Iris pigment epithelial cell (primary cell): ENCODE data around the gene SIRT3.

Experiments used
- DNase-seq: peaks from one replicate; pipeline ENCODE4 v3.0.0-alpha.2; 2011; ENCODE audit warnings: low read depth

Gene SIRT3

DNA sequence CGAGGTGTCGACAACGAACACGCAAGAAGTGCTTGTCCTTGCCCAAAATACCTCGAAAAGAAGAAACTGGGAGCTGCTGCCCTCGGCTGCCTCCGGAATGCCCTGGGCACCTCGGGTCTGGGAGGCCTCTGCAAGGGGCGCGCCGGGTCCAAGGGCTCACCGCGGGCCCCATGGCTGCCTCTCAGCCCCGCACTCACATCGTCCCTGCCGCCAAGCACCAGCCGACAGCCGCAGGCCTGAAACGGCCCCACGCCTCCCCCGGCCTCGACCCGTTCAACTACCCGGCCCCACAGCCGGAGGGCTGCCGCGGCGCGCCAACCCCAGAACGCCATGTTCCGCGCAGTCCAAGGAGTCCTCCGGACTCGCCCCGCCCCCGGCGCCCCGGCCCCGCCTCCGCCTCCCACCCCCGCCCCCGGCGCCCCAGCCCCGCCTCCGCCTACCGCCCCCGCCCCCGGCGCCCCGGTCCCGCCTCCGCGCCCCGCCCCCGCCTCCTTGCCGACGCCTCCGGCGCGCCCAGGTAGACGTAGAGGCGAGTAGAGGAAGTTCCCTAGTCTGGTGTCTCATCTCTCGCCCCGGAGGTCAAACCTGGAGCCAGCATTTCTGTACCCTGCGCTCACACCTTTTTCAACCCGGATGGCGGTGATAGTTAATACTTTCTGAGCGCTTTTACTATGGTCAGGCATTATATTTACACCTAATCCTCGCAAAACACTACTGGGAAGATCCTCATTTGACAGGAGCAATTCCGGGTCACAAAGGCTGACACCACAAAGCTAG lies at the start of gene SIRT3:
Gene SIRT3, minus strand, starts transcription at position 346 of the 777 bp plus-strand sequence. Its CDS starts 14 bp downstream, at position 332.
- DNase-seq: peak; percentile 79

DNA sequence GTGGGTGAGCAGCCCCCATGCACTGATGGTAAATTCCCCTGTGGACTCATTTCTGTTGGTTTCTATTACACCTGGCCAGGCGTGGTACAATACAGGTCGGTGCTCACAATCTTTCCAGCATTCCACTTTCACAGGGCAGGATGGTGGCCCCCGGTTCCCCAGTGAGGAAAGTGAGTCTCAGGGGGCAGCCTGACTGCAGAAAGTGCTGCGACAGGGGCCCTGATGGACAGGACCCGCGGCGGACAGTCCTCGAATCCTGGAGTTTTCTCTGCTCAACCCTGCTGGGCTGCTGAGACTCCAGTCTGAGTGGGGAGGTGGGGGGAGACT lies 49.7 kb upstream of the SIRT3 start:
- no peak for DNase-seq

DNA sequence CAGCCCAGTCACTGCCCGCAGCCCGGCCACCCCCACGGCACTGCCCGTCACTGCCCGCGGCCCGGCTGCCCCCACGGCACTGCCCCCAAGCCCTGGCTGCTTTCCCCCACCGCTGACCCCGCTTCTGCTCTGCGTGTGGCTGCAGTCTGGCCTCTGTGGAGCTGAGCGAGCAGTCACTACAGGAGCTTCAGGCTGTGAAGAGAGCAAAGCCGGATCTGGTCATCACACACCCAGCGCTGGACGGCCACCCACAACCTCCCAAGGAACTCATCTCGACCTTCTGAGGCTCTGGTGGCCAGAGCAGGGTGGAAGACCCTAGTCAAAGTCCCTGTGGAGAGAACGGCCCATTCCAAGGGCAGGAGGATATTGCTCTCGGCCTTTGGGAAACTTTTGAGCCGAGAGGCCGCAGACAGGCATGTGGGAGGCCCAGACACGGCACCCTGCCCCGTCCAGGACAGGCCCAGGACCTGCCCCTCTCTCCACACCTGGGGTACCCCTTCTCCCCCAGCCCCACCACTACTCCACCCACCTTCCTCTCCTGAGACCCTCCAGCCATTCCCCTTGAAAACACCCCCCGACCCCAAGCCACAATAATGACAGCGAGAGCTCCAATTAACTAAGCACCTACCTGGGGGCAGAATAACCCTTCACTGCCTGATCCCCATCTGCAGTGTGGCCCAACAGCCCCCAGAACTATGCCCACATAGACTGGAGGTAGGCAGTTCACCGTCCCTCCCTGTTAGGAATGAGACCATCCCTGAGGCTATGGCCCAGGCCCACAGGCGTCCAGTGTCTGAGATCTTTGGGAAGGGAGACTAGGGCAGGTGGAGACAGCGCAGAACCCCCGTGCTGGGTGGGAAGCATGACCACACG lies 49.1 kb upstream of the SIRT3 start:
- no peak for DNase-seq

DNA sequence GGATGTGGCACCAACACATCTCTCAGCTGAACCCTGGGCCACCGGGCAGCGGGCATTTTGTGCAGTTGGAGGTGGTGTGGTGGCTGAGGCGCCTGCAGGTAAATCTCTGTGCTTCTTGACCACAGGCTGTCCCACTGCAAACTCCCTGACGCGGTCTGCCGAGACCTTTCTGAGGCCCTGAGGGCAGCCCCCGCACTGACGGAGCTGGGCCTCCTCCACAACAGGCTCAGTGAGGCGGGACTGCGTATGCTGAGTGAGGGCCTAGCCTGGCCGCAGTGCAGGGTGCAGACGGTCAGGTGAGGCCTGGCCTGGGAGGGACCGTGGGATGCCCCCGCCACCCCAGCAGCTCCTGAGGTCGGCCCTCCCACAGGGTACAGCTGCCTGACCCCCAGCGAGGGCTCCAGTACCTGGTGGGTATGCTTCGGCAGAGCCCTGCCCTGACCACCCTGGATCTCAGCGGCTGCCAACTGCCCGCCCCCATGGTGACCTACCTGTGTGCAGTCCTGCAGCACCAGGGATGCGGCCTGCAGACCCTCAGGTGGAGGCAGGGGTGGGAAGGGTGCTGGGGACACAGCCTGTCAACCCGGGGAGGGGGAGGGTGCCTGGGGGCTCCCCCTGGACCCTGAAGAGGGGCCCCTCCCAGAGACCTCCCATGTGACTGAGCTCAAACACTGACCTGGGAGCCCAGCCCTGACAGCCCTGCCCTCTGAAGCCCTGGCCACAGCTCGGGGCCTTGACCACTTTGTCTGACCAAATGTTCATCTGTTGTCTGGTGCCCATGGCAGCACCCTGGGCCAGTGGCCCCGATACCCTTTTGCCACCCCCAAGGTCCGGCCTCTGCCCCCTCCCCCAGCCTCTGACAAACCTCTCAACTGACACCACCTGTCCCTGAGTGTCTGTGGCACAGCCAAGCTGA lies 48.2 kb upstream of the SIRT3 start:
- no peak for DNase-seq

DNA sequence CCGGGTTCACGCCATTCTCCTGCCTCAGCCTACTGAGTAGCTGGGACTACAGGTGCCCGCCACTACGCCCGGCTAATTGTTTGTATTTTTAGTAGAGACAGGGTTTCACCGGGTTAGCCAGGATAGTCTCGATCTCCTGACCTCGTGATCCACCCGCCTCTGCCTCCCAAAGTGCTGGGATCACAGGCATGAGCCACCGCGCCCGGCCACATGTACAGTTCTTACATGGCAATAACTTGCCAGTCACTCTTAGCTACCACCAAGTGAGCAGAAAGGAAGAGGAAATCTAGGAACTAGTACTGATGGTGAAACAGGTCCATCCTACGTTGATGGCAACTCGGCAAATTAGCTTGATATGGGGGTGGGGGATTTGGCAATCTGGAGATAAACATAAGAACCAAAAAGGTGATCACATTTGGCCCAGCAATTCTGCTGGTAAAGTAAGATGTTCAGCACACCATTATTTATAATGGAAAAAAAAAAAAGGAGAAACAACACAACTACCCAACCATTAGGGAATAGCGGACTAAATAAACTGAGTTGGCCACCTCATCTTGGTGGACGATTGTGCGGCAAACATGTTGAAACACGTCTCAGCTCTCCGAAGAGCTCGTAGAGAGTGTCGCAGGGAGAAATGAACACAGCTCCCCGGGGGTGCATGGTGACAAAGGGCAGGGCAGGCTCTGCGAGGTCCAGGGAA lies 47.4 kb upstream of the SIRT3 start:
- no peak for DNase-seq

DNA sequence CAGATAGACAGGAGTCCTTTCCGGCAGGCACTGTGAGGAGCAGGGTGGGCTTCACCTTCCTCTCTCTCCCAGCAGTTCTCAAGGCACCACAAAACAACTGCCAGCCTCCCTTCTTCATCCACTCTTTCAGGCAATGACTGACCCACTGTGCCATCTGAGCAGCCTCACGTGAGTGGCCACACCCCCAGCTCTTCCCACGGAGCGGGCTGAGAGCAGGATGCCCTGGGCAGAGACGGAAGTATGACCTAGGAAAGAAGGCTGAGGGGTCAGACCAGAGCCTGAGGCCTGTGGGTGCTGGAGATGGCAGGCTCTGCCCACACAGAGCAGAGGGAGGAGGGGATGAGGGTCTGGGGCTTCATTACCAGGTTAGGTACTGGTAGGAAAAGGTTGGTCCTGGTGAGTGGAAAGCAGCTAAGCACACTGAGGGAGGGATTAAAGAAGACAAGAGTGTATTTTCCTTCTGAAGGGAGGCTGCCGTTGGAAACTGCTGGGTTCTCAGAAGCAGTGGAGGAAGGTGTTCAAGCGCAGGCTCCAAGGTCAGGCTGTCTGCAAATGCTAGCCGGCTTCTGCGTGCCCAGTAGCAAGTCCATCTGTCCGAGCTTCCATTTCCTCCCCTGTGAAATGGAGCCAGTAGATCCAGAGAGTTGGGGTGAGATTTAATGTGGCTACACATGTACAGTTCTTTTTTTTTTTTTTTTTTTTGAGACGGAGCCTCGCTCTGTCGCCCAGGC lies 46.7 kb upstream of the SIRT3 start:
- no peak for DNase-seq

DNA sequence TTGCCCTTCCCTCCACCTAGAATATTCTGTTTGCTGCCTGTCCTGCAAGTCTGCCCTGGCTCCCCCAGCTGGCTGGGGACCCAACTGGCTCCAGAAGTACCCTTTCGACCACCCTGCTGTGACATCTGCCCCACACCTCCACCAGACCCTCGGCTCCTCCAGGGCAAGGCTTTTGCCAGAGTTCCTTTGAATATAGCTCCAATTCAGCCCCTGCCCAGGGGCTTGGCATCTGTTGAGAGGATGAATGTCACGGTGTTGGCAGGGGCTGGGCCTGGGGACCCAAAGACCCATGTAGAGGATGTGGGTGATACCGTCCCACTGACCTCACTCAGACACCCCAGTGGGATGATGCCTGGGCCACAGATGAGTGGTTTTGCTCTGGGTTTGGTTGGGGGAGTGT lies 46.0 kb upstream of the SIRT3 start:
- no peak for DNase-seq

DNA sequence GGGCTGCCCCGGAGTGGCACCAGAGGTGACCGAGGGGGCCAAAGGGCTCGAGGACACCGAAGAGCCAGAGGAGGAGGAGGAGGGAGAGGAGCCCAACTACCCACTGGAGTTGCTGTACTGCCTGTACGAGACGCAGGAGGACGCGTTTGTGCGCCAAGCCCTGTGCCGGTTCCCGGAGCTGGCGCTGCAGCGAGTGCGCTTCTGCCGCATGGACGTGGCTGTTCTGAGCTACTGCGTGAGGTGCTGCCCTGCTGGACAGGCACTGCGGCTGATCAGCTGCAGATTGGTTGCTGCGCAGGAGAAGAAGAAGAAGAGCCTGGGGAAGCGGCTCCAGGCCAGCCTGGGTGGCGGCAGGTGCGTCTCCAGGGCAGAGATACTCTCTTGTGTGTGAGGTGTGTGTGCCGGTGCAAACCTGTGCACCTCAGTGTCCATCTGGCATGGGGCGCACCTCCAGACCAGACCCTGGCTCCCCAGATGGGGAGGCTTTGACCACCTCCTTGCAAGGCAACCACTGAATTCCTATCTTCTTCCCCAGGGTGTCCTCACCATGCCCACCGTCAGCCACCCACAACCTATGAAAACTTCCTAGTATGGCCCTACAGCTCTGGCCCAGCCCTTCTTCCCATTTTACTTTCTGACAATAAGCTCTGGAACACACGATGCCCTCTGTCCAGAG lies 45.5 kb upstream of the SIRT3 start:
- no peak for DNase-seq

DNA sequence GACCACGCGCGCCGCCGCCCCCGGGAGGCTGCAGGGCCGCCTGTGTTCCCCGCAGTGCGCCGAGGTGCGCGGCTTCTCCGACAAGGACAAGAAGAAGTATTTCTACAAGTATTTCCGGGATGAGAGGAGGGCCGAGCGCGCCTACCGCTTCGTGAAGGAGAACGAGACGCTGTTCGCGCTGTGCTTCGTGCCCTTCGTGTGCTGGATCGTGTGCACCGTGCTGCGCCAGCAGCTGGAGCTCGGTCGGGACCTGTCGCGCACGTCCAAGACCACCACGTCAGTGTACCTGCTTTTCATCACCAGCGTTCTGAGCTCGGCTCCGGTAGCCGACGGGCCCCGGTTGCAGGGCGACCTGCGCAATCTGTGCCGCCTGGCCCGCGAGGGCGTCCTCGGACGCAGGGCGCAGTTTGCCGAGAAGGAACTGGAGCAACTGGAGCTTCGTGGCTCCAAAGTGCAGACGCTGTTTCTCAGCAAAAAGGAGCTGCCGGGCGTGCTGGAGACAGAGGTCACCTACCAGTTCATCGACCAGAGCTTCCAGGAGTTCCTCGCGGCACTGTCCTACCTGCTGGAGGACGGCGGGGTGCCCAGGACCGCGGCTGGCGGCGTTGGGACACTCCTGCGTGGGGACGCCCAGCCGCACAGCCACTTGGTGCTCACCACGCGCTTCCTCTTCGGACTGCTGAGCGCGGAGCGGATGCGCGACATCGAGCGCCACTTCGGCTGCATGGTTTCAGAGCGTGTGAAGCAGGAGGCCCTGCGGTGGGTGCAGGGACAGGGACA lies 44.8 kb upstream of the SIRT3 start:
- no peak for DNase-seq

DNA sequence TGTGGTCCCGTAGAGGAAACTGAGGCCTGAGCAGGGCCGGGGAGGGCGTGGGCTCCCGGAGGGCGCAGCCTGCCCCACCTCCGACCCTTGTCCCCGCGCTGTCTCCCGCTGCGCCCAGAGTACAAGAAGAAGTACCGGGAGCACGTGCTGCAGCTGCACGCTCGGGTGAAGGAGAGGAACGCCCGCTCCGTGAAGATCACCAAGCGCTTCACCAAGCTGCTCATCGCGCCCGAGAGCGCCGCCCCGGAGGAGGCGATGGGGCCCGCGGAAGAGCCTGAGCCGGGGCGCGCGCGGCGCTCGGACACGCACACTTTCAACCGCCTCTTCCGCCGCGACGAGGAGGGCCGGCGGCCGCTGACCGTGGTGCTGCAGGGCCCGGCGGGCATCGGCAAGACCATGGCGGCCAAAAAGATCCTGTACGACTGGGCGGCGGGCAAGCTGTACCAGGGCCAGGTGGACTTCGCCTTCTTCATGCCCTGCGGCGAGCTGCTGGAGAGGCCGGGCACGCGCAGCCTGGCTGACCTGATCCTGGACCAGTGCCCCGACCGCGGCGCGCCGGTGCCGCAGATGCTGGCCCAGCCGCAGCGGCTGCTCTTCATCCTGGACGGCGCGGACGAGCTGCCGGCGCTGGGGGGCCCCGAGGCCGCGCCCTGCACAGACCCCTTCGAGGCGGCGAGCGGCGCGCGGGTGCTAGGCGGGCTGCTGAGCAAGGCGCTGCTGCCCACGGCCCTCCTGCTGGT lies 44.0 kb upstream of the SIRT3 start:
- peak; percentile 46 for DNase-seq

DNA sequence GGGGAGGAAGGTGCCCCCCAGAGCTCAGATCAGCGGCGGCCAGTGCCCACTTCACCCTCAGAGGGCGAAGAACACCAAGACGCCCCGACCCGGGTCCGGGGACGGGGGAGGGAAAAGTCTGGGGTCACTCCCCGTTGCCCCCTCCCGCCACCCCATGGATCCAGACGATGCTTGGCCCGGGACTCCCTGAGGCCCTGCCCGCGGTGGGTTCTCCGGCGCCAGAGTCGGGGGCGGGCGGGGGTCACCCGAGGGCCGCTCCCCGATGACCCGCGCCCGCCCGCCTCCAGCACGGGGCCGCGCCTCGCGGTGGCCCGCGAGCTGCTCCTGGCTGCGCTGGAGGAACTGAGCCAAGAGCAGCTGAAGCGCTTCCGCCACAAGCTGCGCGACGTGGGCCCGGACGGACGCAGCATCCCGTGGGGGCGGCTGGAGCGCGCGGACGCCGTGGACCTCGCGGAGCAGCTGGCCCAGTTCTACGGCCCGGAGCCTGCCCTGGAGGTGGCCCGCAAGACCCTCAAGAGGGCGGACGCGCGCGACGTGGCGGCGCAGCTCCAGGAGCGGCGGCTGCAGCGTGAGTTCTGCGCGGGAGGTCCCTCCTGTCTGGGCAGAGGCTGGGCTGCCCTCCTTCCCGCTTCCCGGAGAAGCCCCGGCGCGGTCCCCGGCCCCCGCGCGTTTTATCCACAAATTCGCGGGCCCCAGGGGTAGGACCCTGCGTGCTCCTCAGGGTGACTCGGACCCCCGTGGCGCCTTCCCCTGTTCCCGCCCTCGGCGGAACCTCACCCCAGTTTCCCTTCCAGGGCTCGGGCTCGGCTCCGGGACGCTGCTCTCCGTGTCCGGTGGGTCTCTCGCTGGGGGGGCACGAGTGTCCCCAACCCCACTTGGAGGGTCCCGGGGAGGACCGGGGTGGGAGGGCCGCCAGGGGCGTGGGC lies 43.2 kb upstream of the SIRT3 start:
- no peak for DNase-seq

DNA sequence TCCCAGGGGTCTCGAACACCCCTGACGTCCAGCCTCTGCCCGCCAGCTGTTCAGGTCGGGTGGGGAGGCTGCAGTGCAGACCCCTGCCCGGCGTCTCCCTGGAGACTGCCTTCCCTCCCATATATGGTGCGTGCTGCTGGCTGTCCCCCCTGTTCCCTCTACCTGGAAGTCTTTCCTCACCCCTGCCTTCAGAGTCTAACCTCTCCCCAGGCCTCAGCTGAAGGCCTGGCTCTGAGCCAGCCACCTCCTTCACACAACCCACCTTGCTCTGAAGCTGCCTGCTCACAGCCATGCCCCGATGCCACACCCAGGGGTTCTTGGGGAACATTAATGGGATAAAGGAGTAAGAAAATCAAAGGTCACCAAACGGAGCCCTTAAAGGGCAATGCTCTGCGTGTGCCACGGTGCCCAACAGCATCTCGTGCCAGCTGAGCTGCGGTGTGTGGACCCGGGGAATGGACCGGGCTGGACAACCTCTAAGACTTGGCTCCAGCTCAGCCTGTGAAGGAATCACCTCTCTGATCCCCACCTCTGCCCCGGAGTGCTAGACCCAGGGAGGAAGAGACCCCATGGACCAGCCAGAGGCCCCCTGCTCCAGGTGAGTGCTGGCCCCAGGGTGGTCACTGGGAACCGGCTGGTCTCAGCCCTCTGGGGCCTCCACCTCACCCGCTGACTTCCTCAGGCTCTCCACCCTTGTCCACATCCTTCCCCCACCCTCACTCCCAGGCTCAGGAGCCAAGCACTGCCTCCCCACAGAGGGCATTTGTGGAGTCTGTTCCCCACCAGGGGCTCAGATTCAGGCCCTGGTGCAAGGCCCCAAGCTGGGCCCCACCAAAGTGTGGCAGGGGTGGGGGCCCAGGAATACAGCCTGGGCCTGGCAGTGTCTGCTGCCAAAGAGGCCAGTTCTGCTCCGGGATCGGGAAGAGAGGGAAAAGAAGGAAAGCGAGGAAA lies 42.1 kb upstream of the SIRT3 start, which contains the start of gene NLRP6:
Gene NLRP6, plus strand, starts transcription at position 407 of the 951 bp plus-strand sequence. Its CDS starts 163 bp downstream, at position 570.
- DNase-seq: no peak

DNA sequence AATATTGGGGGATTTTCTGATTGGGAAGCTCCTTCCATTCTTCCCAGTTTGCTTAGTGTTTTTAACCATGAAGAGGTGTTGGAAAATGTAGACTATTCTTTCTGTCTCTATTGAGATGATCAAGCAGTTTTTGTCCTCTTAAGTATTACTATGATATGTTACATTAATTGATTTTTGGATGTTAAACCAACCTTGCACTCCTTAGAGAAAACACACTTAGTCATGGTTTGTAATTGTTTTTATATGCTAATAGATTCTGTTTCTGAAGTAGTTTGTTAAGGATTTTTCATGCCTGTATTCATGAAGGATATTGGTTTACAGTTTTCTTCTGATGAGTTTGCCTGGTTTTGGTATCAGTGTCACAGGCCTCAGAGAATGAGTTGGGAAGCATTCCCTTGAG lies 40.1 kb upstream of the SIRT3 start:
- no peak for DNase-seq

DNA sequence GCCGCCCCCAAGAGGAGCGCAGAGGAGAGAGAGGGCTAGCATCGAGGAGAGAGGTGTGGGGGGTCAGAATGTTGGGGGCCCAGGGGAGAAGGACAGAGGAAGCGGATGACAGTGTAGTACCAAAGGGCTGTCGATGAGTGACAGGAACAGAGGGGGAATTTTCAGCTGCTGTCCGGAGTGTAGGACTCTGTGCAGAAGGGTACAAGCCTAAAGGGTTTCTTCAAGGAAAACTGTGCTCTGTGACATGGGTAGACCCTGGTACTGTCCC lies 36.7 kb upstream of the SIRT3 start:
- DNase-seq: no peak

DNA sequence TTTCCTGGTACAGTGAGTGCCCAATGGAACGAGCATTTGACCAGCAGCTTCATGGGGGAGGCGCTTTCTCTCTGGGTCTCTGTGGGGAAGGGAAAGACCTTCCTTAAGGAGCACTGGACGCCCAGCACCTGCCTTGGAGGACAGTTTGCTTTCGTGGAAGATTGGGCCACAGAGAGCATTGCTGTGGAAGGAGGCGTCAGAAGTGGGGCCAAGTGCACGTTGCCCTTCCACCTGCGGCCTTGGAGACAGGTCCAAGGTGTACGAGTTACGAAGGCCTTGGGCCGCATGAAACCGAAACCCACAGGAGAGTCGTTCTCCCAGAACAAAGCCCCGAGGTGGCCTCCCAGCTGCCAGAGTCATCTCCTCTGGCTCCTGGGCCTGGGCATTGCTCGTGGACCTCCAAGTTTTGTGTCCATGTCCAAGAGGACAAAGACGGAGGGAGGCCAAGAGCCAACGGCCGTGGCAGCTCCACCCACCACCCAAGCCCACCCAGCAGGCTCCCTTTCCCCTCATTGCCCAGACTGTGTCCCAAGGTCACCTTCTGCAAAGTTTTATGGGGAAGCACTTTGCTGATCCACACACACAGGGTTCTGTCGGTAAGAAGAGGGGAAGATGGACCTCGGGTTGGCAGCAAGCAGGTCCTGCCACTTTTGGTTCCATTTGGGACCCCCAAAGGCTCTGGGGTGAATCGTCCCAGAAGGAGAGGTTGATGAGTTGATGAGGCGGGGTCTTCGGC lies 36.2 kb upstream of the SIRT3 start:
- no peak for DNase-seq

DNA sequence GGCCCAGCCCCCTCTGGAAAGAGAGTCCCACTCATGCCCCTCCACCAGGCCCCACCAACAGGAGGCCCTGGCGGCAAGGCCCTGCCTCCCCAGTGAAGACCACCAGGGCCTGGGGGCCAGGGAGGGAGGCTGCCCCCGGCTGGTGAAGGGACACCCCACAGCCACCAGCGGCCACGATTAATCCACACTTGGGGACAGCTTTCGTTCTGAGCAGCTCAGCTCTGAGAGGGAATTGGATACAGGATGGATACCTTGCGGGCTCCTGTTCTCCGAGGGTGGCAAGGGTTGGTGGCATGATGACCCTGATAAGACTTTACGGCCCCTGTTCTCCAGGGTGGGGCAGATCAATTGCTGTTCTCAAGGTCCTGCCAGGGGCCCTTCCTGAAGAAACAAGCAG lies 35.2 kb upstream of the SIRT3 start:
- no peak for DNase-seq
